HepG2 (cell line): Measurements from ENCODE around the gene BRD1. TPM values are rescaled to one million over a fixed set of nuclear protein-coding genes. Genes with fewer than 3 reads are reported as not detected.
A peak's percentile ranks its signal among the peaks of the same experiment; 100 is the strongest.

Source experiments
- ATAC-seq: fragments of 200-7000 bp; cut with Tn5 transposase; 3 replicates; pipeline ENCODE4 v1.9.1; 2020; ENCODE audit warnings: mild to moderate bottlenecking, moderate library complexity
- BruUV-seq: library from RNA; stranded (reverse); fragments of 400-500 nt; replicated peaks from 2 replicates; lab custom pipeline; 2021; lab: Mats Ljungman, UMichigan
- CTCF ChIA-PET: fragments of 300-600 bp; formaldehyde crosslinking; extraction: SDS; loops from one replicate; lab custom pipeline; 2021; ENCODE audit warnings: low total read pairs, inconsistent platforms, low intra/inter-chr PET ratio; lab: Yijun Ruan, JAX
- POLR2A ChIA-PET: fragments of 350-600 bp; sonication (Branson Sonifier 250); formaldehyde crosslinking; loops from one replicate; lab custom pipeline; 2020; ENCODE audit warnings: antibody characterized with exemption, inconsistent platforms; lab: Yijun Ruan, JAX
- DNase-seq: peaks from one replicate; pipeline ENCODE4 v3.0.0-alpha.2; 2015; ENCODE audit warnings: low spot score
- FAIRE-seq: peaks from 3 replicates; lab custom pipeline; 2011; peaks lifted over from hg19 to GRCh38; lab: Jason Lieb, UNC
- H2AFZ ChIP-seq: one replicate; pipeline ENCODE4 v1.6.1; 2011; ENCODE audit warnings: low read length, inconsistent platforms
- H3K27ac ChIP-seq: fragments of 300-600 bp; 3 replicates; pipeline ENCODE4 v1.8.0; 2011; ENCODE audit warnings: mixed run types, mild to moderate bottlenecking, mixed read lengths, low read length, inconsistent platforms; ENCODE audit not compliant: insufficient read depth; ENCODE audit errors: extremely low read length
- H3K27me3 ChIP-seq, 2 experiments: fragments of 200-600 bp in 1 of 2; 2 replicates in 1 of 2; 3 replicates in 1 of 2; pipeline versions ENCODE4 v1.6.0 to v1.8.0; 2011; ENCODE audit warnings: low read length in 2 of 2, mild to moderate bottlenecking in 2 of 2, moderate library complexity in 2 of 2, inconsistent platforms in 1 of 2; ENCODE audit not compliant: insufficient read depth in 2 of 2, control insufficient read depth in 1 of 2
- H3K36me3 ChIP-seq, 2 experiments: fragments of 200-600 bp in 1 of 2; replicated peaks in 1 of 2; 2 replicates in 1 of 2; 3 replicates in 1 of 2; pipeline versions ENCODE4 v1.5.1 to v1.8.0; 2011; ENCODE audit warnings: low read length in 2 of 2, inconsistent platforms in 1 of 2; ENCODE audit not compliant: insufficient read depth in 2 of 2, control insufficient read depth in 1 of 2
- H3K4me1 ChIP-seq: 2 replicates; pipeline ENCODE4 v1.5.1; 2012; ENCODE audit warnings: low read length, inconsistent platforms; ENCODE audit not compliant: insufficient read depth
- H3K4me2 ChIP-seq: 2 replicates; pipeline ENCODE4 v1.6.0; 2011; ENCODE audit warnings: low read depth, low read length, inconsistent platforms
- H3K4me3 ChIP-seq, 3 experiments: fragments of 200-600 bp in 1 of 3; sonication (generic), shearing (Covaris generic) in 1 of 3; replicated peaks in 1 of 3; 2 replicates each; pipeline ENCODE4 v1.5.1; 2011 to 2016; ENCODE audit warnings: low read length in 3 of 3, inconsistent platforms in 2 of 3, low read depth in 2 of 3, mild to moderate bottlenecking in 2 of 3, control low read depth in 1 of 3, mixed read lengths in 1 of 3; ENCODE audit not compliant: insufficient read depth in 1 of 3
- H3K79me2 ChIP-seq: one replicate; pipeline ENCODE4 v1.6.1; 2011; ENCODE audit warnings: low read length, inconsistent platforms; ENCODE audit not compliant: insufficient read depth
- H3K9ac ChIP-seq: 2 replicates; pipeline ENCODE4 v1.6.0; 2011; ENCODE audit warnings: mild to moderate bottlenecking, low read depth, low read length, inconsistent platforms; ENCODE audit not compliant: insufficient read depth
- H3K9me3 ChIP-seq: 2 replicates; pipeline ENCODE4 v1.5.1; 2012; ENCODE audit warnings: mild to moderate bottlenecking, low read length
- H4K20me1 ChIP-seq: 2 replicates; pipeline ENCODE4 v1.6.0; 2011; ENCODE audit warnings: inconsistent platforms, mild to moderate bottlenecking, low read length, moderate library complexity; ENCODE audit not compliant: insufficient read depth
- SNAI1 ChIP-seq: sonication (generic); formaldehyde crosslinking; IDR thresholded peaks from 2 replicates; pipeline ENCODE4 v1.5.0; 2020; ENCODE audit warnings: mild to moderate bottlenecking, missing genetic modification reagents, borderline replicate concordance
- SNAPC2 ChIP-seq: sonication (generic); formaldehyde crosslinking; IDR thresholded peaks from 2 replicates; pipeline ENCODE4 v1.8.1; 2022; ENCODE audit warnings: mild to moderate bottlenecking, missing genetic modification reagents
- TP53 ChIP-seq: sonication (generic); formaldehyde crosslinking; conservative IDR thresholded peaks from 2 replicates; pipeline ENCODE4 v1.4.0; 2020; ENCODE audit warnings: missing genetic modification reagents
- WGBS: methylation state at CpG from one replicate; pipeline ENCODE4 v1.1.6; 2017; ENCODE audit warnings: low lambda C conversion rate; 5-methylcytosine and 5-hydroxymethylcytosine counted together
- in situ Hi-C: cut with HindIII; loops from 2 replicates; pipeline ENCODE4 v1.10.0; 2017; ENCODE audit warnings: low pct_unique_long_range_greater_than_20kb; ENCODE audit not compliant: extremely low pct_ligation_motif_present
- intact Hi-C: fragments of 100-400 bp; cut with micrococcal nuclease; formaldehyde crosslinking; loops from one replicate; pipeline ENCODE4 v1.10.0; 2022; ENCODE audit not compliant: unreplicated experiment
- polyA plus RNA-seq, 8 experiments: library from polyadenylated mRNA; depleted of rRNA in 3 of 8; stranded (reverse) in 7 of 8; unstranded in 1 of 8; fragments of >200 nt; fragmentation: Illumina TruSeq in 4 of 8; extraction: Trizol in 4 of 8; gene quantifications; 2 replicates each; pipeline versions ENCODE4 v1.2.1 to v1.2.3, GENCODE V29; 2011 to 2016; ENCODE audit warnings: low read depth in 4 of 8, missing spikeins in 1 of 8, mixed read lengths in 1 of 8; ENCODE audit not compliant: insufficient read depth in 1 of 8
- total RNA-seq, 5 experiments: library from RNA; depleted of rRNA; stranded (reverse); fragments of >200 nt; fragmentation: Illumina TruSeq; extraction: Trizol; gene quantifications; 2 replicates each; pipeline ENCODE4 v1.2.3, GENCODE V29; 2016; ENCODE audit warnings: low read depth in 1 of 5

BRD1 gene
- total and polyA plus RNA-seq, 2 of the 13 experiments (the other 11 are each of a cell fraction or from before 2014, with no cell fraction given): 5.1 to 12.0 TPM

- DNase-seq: no peak
- FAIRE-seq: no peak
- peak overlapping the region; percentile 48 for H2AFZ ChIP-seq
- peak overlapping the region; percentile 48 for H3K4me2 ChIP-seq
- in situ Hi-C loops (no loop called here), intact Hi-C loops (loop anchor here (10.0 kb wide), 1 partner anchor 275 kb away; no protein-coding TSS in a partner anchor)
- BruUV-seq: no TSS peak
- peaks cover 4 to 20% of the 10 kb centered on the region in 2 experiments; a peak in 2 of 5 replicates for H3K27me3 ChIP-seq
- no peak overlapping the region; the same call in 1 of the 2 replicates for H3K9ac ChIP-seq
- H3K4me3 ChIP-seq: peak overlapping the region in 1 of 3 experiments; percentile 27; a peak in 1 of 6 replicates
- H4K20me1 ChIP-seq: no peaks in the 10 kb centered on the region
- H3K4me1 ChIP-seq: peaks cover 18% of the 10 kb centered on the region
- WGBS: 19% methylated on average over 5 of the region's 5 CpGs
- no peak overlapping the region for H3K27ac ChIP-seq
- TF ChIP-seq TP53 (CRISPR knock-in tag) (peak; percentile 98), SNAI1 (CRISPR knock-in tag) (no peak)
- no peaks in the 10 kb centered on the region for H3K9me3 ChIP-seq
- no peaks in the 10 kb centered on the region for H3K79me2 ChIP-seq
- CTCF ChIA-PET: no interaction called here
- ATAC-seq: peak; percentile 16; the same call in 2 of the 3 replicates
- H3K36me3 ChIP-seq: no peaks in the 10 kb centered on the region
- POLR2A ChIA-PET: interaction anchor here (0.6 kb wide), 1 partner anchor 175 kb away, joined by 3 read pairs; no protein-coding TSS in a partner anchor
Measured at GRCh38 chr22:49760280-49760629, 67.4 kb downstream of the BRD1 start.

GRCh38 chr22:49756676-49757075 is 71.0 kb downstream of the BRD1 start:
- TF ChIP-seq SNAPC2: no peak
- peaks cover 6 to 51% of the 10 kb centered on the region in 2 experiments for H3K27me3 ChIP-seq
- FAIRE-seq (no peak), ATAC-seq (no peak), DNase-seq (no peak)
- peaks cover 28% of the 10 kb centered on the region for H3K4me1 ChIP-seq
- no peaks in the 10 kb centered on the region for H3K36me3 ChIP-seq
- H2AFZ ChIP-seq: no peak overlapping the region
- BruUV-seq: no TSS peak
- H3K4me3 ChIP-seq: no peak overlapping the region
- H3K79me2 ChIP-seq: no peaks in the 10 kb centered on the region
- 85% methylated on average over 5 of the region's 7 CpGs for WGBS
- ChIA-PET CTCF (no interaction called here), POLR2A (no interaction called here)
- H3K4me2 ChIP-seq: no peak overlapping the region
- H4K20me1 ChIP-seq: no peaks in the 10 kb centered on the region
- intact Hi-C loops (no loop called here), in situ Hi-C loops (no loop called here)
- H3K9me3 ChIP-seq: no peaks in the 10 kb centered on the region
- H3K9ac ChIP-seq: no peak overlapping the region
- no peak overlapping the region for H3K27ac ChIP-seq
